SK-N-MC (cell line): Measurements from ENCODE around the gene RBM4.
"Not testable (repeated sequence)": the region's sequence is repeated elsewhere in the genome, so short reads cannot be mapped to it uniquely, and the experiment has no call there.

Experiments used
- DNase-seq: peaks from one replicate; pipeline ENCODE4 v3.0.0-alpha.2; 2011; ENCODE audit warnings: low read depth, low spot score
- H3K27ac ChIP-seq: fragments of 200-600 bp; sonication (generic); 2 replicates; pipeline ENCODE4 v1.5.1; 2016; ENCODE audit warnings: mixed run types
- H3K36me3 ChIP-seq: fragments of 200-600 bp; sonication (generic); 2 replicates; pipeline ENCODE4 v1.6.1; 2017; ENCODE audit warnings: antibody characterized with exemption, low read length, mixed read lengths; ENCODE audit not compliant: insufficient read depth
- H3K4me3 ChIP-seq: fragments of 200-600 bp; sonication (generic); 2 replicates; pipeline ENCODE4 v1.5.1; 2016
- H3K9ac ChIP-seq: fragments of 200-600 bp; sonication (generic); 2 replicates; pipeline ENCODE4 v1.8.0; 2017; ENCODE audit warnings: mixed run types, mixed read lengths; ENCODE audit not compliant: insufficient read length
- H3K9me3 ChIP-seq: fragments of 200-600 bp; sonication (generic); 2 replicates; pipeline ENCODE4 v1.6.1; 2017; ENCODE audit warnings: low read depth, mild to moderate bottlenecking, antibody characterized with exemption, low read length, moderate library complexity, mixed read lengths
- EZH2 ChIP-seq: fragments of 200-600 bp; sonication (generic); IDR thresholded peaks from one replicate; pipeline ENCODE4 v1.6.1; 2017; ENCODE audit warnings: antibody characterized with exemption
- FOXP2 ChIP-seq: optimal IDR thresholded peaks from 2 replicates; pipeline ENCODE3; 2011; ENCODE audit warnings: mild to moderate bottlenecking, moderate library complexity; ENCODE audit not compliant: insufficient read depth; ENCODE audit errors: extremely low read length, control extremely low read depth
- POLR2AphosphoS5 ChIP-seq: IDR thresholded peaks from 2 replicates; pipeline ENCODE4 v1.6.1; 2012; ENCODE audit warnings: mild to moderate bottlenecking, low read depth, low read length, borderline replicate concordance

The RBM4 gene

DNA sequence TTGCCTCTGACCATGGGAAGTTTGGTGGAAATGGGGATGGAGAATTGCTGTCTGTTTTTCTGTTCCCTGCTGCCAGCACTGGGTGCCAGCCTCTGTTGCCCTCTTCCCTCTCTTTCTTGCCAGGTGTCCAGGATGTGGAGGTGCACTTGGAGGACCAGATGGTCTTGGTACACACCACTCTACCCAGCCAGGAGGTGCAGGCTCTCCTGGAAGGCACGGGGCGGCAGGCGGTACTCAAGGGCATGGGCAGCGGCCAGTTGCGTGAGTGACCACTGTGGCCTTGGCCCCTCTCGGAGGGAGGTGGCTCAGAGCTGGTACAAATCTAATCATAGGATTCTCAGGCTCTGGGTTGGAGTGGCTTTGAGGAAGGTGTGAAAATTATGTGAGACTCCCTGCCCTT, 39.5 kb upstream of the RBM4 start:
- no peak overlapping the region for H3K4me3 ChIP-seq
- H3K9me3 ChIP-seq, result no peaks in the 10 kb centered on the region
- no peak overlapping the region for H3K9ac ChIP-seq
- peaks cover 8% of the 10 kb centered on the region; the same call in 1 of the 2 replicates for H3K36me3 ChIP-seq
- no peak overlapping the region for H3K27ac ChIP-seq
- TF ChIP-seq POLR2AphosphoS5, result no peak
- TF ChIP-seq EZH2, result no peak
- TF ChIP-seq FOXP2, result no peak
- no peak for DNase-seq

DNA sequence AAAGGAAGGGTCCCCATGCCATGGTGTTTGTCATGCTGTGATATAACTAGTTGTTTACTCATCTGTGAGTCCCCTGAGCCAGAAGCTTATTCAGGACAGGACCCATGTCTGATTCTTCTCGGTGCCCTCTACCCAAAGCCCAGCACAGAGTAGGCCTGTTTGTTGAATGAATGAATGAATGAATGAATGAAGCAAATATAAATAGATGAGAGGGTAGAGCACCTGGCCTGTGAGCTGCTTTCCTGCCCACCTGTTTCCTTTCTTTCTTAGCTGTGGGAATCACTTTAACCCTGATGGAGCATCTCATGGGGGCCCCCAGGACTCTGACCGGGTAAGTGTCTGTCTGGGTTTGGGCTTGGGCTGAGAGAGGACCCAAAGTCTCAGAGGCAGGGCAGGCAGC, 38.3 kb upstream of the RBM4 start:
- no peak for TF ChIP-seq POLR2AphosphoS5
- TF ChIP-seq FOXP2, result no peak
- TF ChIP-seq EZH2, result no peak
- no peak overlapping the region for H3K4me3 ChIP-seq
- no peak overlapping the region for H3K9ac ChIP-seq
- no peak for DNase-seq
- H3K27ac ChIP-seq, result 0 out of 2 replicates have a peak overlapping the region, but pooled peaks have one; percentile 19
- no peaks in the 10 kb centered on the region for H3K9me3 ChIP-seq
- H3K36me3 ChIP-seq, result peaks cover 17% of the 10 kb centered on the region; the same call in 1 of the 2 replicates

DNA sequence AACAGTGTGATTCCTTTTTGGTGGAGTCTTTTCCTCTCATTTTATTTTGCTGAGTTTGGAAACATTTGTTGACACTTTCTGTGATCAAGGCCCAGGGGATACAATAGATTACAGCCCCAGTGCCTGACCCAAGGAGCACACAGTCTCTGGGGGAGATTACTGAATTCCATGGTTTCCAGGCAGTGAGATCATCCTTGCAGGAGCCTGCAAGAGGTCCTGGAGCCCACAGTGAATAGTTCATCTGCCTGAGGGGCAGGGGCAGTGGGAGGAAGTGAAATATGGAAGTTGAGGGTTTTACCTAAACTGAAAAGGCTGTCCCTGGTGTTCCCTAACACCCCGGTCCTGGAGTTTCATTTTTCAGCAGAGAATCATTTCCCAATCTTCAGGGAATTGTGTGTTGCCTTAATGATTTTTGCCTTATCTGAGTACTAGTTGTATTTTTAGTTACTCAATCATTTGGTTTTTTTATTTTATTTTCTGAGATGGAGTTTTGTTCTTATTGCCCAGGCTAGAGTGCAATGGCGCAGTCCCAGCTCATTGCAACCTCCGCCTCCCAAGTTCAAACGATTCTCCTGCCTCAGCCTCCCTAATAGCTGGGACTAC, 37.8 kb upstream of the RBM4 start:
- H3K36me3 ChIP-seq, result peaks cover 22% of the 10 kb centered on the region; the same call in 1 of the 2 replicates
- H3K27ac ChIP-seq, result 0 out of 2 replicates have a peak overlapping the region, but pooled peaks have one; percentile 19
- H3K9ac ChIP-seq, result no peak overlapping the region
- H3K9me3 ChIP-seq, result no peaks in the 10 kb centered on the region
- H3K4me3 ChIP-seq, result no peak overlapping the region
- no peak for TF ChIP-seq POLR2AphosphoS5
- no peak for DNase-seq

GRCh38 chr11:66603072-66603471, 35.4 kb upstream of the RBM4 start:
- no peak overlapping the region for H3K9ac ChIP-seq
- H3K27ac ChIP-seq, result no peak overlapping the region
- H3K36me3 ChIP-seq, result peaks cover 23% of the 10 kb centered on the region; the same call in 1 of the 2 replicates
- DNase-seq, result no peak
- TF ChIP-seq EZH2 (no peak), POLR2AphosphoS5 (no peak), FOXP2 (no peak)
- H3K9me3 ChIP-seq, result no peaks in the 10 kb centered on the region
- no peak overlapping the region for H3K4me3 ChIP-seq

DNA sequence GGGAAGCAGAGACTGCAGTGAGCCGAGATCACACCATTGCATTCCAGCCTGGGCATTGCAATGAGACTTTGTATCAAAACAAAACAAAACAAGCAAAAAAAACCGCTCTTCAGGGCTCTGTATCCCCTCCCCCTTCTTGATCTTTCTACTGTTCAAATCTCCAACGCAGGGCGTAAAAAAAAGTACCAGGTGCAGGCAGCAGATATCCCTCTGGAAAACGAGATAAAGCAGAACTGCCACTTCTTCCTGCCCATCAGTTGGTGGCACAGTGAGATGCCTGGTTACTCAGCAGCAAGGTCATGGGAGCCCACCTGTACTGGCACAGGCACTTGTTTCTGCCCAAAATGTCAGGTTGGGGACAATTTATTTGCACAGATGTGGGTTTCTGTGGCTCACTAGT, 34.3 kb upstream of the RBM4 start:
- H3K36me3 ChIP-seq, result peaks cover 23% of the 10 kb centered on the region; the same call in 1 of the 2 replicates
- DNase-seq, result no peak
- H3K27ac ChIP-seq, result no peak overlapping the region
- H3K9me3 ChIP-seq, result no peaks in the 10 kb centered on the region
- H3K9ac ChIP-seq, result no peak overlapping the region
- no peak overlapping the region for H3K4me3 ChIP-seq
- TF ChIP-seq POLR2AphosphoS5 (no peak), EZH2 (no peak), FOXP2 (no peak)

DNA sequence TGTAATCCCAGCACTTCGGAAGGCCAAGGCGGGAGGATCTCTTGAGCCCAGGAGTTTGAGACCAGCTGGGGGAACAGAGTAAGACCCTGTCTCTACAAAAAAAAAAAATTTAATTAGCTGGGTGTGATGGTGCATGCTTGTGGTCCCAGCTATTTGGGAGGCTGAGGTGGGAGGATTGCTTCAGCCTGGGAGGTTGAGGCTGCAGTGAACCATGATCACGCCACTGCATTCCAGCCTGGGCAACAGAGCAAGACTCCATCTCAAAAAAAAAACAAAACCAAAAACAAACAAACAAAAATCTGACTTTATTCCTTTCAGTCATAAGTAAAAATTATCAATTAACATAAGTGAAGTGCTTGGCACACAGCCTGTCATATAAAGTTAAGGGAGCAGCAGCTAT, 31.9 kb upstream of the RBM4 start:
- peaks cover 15% of the 10 kb centered on the region; the same call in 1 of the 2 replicates for H3K36me3 ChIP-seq
- H3K4me3 ChIP-seq, H3K9ac ChIP-seq, DNase-seq, H3K27ac ChIP-seq, H3K9me3 ChIP-seq: not testable (repeated sequence)

GRCh38 chr11:66607126-66607834, 31.2 kb upstream of the RBM4 start:
- no peak for TF ChIP-seq POLR2AphosphoS5
- no peak for TF ChIP-seq EZH2
- TF ChIP-seq FOXP2, result no peak
- no peak overlapping the region for H3K27ac ChIP-seq
- H3K9me3 ChIP-seq, result no peaks in the 10 kb centered on the region
- peaks cover 15% of the 10 kb centered on the region; the same call in 1 of the 2 replicates for H3K36me3 ChIP-seq
- H3K9ac ChIP-seq, result no peak overlapping the region
- no peak for DNase-seq
- H3K4me3 ChIP-seq, result no peak overlapping the region

DNA sequence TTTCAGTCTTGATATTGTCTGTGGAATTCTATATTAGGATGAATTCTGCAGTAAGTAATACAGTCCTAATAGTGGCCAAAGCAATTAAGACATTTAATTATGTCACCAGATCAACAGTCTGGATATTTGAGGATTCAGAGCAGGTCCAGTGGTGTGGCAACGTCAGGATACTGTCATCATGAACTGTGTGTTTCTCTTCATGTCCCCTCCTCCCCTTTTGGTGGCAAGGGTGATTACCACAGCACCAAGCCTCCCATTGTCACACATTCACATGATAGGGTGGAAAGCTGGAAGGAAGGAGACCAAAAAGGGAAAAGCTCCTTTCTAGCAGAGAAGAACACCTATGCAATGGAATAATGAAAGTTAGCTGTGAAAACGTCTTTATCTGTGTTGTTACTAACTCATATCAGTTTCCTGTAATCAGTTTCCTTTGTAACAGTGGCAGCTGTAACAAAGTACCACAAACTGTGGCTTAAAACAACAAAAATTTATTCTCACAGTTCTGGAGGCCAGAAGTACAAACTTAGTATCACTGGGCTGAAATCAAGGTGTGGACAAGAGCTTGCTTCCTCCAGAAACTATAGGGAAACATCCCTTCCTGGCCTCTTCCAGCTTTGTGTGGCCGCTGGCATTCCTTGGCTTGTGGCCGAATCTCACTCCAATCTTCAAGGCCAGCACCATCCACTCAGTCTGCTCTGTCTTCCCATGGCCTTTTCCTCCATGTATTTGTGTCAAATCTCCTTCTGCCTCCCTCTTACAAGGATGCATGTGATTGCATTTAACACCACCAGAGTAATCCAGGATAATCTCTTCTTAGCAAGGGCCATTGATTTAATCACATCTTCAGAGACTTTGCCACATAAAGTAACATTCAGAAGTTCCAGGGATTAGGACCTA, 28.5 kb upstream of the RBM4 start:
- H3K36me3 ChIP-seq, result peaks cover 8% of the 10 kb centered on the region; the same call in 1 of the 2 replicates
- H3K9me3 ChIP-seq, result no peaks in the 10 kb centered on the region
- H3K4me3 ChIP-seq, result no peak overlapping the region
- DNase-seq, result no peak
- TF ChIP-seq EZH2, result no peak
- no peak for TF ChIP-seq POLR2AphosphoS5
- no peak for TF ChIP-seq FOXP2
- H3K9ac ChIP-seq, result no peak overlapping the region
- H3K27ac ChIP-seq, result no peak overlapping the region
